Measurements from ENCODE around the gene MACROD2.

Gene MACROD2

DNA sequence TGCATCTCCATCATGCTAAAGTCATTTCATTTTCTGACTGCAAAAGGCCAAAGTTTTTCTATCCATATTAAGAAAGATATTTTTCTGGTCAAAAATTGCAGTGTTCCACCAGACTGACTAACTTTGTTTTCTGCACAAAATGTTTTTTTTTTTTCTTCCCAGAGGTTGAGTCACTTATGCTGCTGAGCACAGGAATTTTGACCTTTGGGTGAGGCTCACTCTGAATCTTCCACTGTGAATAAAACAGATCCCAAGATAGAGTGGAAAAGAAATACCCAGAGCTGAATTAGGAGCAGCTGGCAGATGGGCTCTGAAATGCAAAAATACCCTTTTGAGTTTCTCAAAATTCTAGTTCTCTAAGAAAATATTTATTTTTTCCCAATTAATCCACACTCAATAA lies 1581.1 kb downstream of the MACROD2 start:
- no peak for DNase-seq

DNA sequence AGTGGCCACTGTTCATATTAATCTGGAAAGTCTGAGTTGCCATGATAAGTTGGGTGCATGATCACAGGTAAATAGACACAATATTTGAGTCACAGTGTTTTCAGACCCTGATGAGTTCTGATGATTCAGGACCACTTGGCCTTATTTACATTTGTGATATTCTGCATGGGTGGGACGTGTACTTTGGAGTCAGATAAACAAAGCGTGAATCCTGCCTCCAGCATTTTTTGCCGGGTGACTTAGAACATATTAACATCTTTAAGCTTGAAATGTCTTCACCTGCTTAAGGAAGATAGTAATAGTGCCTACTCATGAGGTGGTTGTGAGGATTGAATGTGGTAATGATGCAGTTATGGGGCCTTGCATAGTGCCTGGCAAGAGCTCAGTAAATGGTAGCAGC lies 1582.8 kb downstream of the MACROD2 start:
- DNase-seq, result no peak

DNA sequence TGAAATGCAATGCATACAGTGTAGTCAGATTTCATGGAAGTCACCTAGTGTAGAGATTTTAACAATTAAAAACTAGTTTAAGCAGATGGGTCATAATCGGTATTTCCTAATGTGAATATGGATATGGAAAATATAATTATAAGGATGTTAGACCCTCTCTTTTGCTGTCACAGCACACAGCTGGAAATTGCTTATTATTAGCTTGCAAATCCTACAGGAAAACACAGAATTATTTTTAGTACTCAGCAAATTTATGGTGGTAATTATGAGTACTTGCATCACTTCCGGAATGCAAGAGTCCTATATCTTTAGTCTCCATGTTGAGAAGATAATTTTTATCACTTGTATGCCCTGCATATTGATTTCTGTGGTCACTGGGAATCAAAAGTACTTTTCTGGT lies 1584.4 kb downstream of the MACROD2 start:
- no peak for DNase-seq

DNA sequence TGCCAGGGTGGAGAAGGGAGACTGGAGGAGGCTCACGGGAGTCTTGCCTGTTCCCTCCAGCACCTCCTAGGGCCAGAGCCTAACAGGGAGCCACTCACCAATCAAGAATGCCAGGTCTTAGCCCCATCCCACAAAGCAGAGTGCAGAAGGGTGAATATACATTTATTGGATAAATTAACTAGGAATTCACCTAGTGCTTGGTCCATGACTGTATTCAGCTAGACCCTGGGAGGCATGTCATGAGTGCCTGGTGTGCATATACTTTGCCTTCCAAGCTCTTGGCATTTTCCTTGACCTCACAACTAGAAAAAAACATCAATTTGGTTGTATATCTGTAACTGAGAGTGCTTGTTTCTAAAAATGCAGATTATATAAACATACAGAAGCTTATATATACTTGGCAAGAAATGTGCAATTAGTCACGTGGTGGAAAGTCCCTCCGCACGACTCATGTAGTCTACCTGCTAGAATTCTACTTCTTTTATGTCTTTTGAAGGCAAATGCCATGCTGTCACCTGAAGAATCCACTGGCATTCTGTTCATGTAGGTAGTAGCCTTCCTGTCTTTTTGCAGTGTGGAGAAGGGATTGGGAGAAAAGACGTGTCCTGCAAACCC lies 1586.9 kb downstream of the MACROD2 start:
- no peak for DNase-seq

DNA sequence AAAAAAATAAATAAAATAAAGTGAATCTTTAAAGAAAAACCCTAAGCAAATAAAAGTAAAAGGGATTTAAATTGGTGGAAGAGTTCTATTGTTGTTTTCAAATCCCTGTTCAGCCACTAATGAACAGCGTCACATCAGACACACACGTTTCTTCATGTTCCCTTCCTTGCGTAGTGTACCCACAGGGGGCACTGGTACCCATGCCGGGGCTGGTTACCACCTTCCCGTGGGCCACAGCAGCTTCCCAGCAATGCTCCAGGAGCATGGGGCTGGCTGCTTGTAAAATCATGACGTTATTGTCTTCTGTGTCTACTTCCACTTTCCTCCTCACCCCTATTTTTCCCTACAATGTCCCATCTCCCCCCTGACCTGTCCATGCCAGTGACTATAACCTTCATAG lies 1589.2 kb downstream of the MACROD2 start:
- DNase-seq, result no peak

DNA sequence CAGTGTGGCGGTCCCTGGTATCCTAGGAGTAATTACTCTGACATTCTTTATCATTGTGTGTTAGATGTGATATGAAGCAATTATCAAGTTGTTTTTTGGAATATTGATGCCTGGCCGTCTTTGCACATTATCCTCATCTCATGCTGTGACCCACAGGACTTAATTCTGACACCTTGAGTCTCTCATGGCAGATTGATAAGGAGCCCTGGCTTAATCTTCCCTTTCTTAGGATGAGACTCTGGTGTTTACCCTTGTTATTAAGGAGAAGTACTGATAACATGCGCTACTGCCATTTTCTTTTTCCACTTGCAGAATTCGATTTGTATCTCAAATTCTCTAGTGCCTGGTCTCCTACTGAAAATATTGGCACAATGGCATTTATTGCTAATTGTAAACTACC lies 1597.8 kb downstream of the MACROD2 start:
- DNase-seq, result no peak

DNA sequence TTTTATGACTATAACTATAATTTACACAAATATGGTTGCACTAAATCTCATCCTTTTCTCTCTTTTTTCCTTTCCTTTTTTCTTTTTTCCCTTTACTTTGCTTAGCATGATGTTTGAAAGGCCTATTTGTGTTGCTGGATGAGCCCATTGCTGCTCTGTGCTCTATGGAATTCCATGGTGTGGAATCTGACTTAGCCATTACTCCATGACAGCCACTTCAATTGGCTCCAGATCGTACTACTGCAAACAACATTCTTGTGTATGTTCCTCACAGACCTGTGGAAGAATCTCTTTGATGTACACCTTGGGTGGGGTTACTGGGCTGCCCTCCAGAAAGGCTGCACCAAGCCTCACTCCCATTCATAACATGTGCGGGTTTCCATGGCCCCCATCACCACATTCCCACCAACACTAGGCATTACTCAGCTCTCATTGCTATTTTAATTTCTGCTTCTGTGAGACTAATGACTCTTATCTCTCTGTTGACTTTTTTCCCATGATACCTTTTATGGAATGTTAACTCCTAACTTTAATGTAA lies 1598.9 kb downstream of the MACROD2 start:
- no peak for DNase-seq

DNA sequence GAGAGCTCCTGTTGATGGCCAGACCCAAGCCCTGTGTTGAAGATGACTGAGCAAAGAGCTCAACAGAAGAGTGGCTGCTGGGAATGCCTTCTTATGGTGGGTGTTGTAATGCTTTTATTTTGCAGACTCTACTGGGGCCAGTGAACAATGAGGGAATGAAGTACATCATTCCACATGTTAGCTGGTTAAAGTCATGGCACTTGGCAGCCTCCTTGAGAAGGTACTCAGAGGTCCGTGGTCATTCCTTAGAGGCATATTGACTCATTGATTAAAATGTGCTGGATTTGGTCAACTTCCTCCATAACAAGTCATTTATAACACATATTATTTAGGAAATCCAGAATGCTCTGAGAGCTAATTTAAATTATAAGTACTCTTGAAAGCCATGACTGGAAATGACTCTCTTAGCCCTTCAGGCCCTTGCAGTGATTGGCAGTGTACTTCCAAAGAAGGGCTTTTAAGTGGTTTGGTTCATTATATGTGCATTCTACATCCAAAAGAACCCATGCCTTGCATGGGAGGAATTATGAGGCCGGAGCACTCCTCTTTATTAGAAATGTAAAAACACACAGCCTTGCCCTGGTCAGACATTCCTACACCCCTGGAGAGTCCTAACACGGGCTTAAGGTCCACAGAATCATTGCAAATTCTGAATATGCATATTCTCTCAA lies 1601.0 kb downstream of the MACROD2 start:
- no peak for DNase-seq

DNA sequence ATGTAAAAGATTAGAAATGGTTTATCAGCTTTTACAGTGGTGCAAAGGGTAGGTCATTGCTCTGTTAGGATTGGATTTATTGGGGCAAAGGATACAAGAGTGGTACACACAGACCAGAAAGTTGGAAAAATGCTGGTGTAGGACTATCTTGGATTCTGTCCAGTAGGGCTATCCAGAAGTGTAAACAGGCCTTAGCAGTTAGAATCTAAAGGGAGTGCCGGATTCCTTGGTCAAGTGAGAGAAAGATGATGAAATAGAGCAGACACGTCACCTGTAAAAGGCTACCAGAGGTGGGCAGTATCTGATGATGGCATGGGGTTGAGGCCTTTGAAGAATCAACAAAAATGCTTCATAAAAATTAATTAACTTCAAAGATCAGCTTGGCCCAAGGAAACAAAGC lies 1602.0 kb downstream of the MACROD2 start:
- no peak for DNase-seq

DNA sequence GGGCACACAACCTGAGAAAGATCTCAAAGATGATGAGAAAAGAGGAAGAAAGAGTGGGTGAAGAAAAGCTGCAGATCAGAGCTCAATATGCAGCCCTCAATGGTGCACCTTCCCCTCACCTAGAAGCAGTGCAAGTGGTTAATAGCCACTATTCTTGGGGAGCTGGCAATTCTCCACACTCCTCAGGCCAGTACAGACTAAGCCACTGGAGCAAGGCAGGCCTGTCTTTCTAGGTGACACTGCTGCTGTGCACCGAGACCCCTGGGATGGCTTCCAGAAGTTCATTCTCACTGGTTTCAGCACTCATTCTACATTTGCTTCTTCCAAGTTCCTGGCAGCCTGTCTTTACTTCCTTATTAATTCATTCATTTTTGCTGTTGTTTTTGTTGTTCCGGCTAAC lies 1604.6 kb downstream of the MACROD2 start:
- DNase-seq, result no peak

DNA sequence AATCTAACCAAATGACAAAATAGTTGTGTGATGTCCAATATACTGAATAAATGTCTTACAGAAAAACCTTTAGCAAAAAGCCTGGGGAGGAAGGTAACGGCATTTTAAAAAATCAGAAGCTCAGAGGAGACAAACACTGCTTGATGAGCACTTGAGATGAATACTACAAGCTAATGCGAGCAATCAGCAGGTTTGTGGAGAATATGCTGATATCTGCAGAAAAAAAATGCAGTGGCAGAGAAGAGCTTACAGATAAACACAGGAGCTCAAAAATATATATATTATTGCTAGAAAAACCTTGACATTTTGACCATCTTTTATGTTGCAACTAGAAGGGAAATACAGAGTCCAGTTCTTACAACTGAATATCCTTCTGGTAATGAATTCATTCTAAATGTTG lies 1605.2 kb downstream of the MACROD2 start:
- no peak for DNase-seq

DNA sequence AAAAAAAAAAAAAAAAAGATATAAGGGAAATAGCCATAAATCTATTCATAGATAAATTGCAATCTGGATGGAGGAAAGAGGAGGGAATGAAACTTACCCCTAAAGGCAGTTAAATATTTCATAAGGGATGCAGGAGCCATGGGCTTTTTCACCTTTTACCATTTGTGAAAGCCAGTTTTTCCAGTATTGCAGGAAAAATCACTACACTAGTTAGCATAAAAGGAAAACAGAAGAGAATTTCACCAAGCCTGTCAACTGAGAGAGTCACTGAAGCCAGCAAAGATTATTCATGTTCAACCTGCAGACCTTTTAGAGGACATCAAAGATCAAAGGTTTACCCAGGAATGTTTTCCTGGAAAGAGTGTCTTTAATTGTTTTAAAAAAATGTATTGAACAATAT lies 1608.2 kb downstream of the MACROD2 start:
- no peak for DNase-seq

DNA sequence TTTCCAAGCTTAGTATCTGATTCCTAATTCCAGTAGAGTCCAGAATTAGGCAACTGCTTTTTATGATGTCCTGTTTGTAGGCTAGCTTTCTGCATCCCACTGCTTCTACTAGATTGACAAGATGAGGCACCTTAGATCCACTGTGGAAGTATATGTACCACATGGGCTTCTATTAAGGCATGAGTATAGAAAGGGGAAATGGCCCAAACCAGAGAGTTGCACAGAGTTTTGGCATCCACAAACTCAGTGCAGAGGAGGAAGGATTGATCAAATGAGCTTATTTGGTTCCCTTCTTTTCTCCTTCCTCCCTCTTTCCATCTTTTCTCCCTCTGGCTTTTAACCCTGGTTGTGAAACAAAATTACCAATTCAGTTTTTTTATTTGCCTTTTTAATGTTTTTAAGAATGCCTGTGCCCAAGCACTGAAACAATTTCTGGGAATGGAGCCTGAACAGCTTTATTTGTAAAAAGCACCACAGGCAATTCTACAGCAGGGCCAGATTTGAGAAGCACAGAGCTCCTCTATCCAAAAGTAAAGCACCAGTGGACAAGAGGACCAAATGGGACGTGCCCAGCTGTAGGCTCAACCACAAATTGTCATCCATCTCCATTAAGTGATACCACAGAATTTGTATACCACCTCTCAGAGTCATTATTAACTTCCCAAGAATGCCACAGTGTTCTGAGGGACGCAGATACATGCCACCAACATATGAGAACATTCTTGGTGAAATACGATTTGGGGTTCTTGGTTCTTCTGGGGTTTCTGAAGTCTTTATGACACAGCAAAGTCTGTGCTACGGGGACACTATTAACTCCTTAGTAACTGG lies 1608.9 kb downstream of the MACROD2 start:
- no peak for DNase-seq

DNA sequence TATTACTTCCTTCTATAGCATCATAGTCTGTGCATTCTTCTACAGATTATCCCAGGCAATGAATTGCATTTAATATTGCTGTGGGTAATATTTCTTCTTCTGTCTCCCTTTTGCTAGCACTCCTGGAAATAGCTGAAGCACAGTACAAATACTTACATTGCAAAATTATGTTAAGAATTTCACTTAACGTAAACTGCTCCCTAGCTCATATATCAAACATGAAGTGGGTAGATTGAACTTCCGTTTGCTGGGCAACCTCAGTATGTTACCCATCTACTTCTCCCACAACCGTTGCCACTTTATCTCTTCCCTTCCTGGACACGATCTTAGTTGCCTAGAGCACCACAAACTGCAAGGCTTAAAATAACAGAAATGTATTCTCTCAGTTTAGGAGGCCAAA lies 1614.6 kb downstream of the MACROD2 start:
- DNase-seq, result no peak

DNA sequence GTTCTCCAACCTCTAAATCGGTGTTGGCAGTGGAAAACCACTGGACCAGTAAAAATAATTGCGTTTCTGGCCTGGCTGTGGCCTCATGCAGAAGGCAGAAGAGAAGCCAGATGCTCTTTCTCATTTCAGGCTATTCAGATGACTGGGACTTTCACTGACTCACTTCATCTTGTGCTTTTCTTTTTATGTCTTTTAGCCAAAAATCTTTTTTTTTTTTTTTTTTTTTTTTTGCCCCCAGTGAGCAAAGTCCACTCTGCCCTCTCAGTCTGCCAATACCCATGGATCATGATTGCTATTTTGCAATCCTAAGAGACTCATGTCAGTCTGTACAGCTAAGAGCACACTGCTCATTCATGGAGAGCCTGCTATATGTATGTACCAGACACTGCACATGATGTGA lies 1615.5 kb downstream of the MACROD2 start:
- DNase-seq, result no peak

DNA sequence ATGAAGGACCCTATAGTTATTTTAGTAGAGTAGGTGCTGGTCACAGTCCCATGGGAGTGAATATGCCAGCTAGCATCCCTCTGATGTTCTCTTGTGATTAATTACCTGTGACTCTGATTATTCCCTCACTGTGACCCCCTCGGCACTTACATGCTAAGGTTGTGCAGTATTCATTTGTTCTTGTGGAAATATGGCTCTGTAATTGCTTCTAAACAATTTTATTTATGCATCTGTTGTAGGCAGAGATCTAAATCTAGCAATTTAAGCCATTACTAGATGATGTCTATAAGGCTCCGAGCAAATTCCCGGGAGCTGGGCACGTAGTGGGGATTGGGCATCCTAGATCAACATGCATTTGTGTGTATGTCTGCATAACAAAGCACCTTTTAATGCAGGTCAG lies 1616.2 kb downstream of the MACROD2 start:
- no peak for DNase-seq

DNA sequence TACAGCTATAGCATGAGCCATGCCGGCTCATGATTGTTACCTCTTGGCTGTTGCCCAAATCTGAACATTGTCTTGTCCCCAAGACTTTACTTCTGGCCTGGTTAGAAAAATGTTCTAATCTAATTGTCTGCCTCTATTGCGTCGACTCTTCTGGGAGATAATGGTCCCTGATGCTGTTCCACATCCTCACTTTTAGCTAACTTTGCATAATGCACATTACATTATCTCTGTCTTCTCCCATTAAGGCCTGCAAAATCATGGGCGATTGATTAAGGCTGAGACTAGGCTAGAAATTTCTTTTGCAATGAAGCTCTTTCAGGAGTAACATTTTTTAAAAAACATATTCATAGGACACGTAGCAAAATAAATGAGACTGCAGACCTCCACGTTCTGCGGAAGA lies 1616.9 kb downstream of the MACROD2 start:
- DNase-seq, result no peak

DNA sequence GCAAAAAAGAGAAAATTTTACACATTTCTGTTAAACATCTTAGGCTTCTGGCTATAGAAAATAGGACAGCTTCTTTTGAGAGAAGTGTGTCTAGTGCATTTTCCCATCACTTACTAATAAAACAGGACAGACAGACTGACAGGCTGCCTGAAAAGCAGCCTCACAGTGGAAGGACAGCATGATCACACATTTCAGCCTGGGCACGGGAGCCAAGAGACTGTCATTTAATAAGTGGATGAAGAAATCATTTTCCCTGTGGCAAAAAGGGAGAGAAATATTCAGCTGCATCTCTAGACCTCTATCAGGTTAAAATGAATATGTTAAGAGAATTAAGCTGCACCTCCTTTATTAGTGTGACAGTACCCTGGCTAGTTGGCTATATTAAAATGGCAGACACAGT lies 1617.5 kb downstream of the MACROD2 start:
- DNase-seq, result no peak

DNA sequence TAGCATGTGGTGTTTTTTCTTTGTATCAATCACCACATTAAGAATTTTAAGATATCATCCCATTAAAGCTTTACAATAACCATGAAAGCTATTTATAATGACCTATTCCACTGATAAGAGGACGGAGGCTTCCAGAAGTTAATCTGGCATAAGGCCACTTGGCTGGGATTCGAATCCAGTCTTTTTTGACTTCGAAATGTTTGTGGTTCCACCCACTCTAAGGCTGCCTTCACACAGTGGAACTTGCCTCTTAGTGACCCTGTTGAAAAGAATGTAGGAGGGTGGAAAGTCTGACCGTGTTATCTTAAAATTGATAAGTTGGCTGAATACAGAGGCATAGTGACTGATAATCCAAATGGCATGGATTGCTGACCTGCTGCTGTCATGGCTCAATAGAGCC lies 1618.2 kb downstream of the MACROD2 start:
- DNase-seq, result no peak

DNA sequence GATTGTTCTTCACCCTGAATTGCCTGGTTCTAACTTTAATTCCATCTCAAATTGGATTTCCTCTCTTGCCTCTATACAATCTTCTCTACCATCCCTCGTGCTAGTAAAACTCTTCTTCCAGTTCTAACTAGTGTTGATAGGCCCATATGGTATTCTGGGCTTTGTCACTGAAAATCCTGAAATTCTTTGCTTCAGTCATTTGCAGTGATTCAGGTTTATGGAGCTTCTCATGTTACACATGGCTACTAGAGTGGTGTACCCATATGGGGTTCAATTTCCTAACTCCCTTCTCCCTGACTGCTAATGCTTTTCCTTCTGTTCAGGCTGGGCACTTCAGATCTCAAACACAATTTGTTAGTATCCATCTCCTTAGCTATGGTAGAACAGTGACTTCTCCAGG lies 1621.3 kb downstream of the MACROD2 start:
- no peak for DNase-seq

DNA sequence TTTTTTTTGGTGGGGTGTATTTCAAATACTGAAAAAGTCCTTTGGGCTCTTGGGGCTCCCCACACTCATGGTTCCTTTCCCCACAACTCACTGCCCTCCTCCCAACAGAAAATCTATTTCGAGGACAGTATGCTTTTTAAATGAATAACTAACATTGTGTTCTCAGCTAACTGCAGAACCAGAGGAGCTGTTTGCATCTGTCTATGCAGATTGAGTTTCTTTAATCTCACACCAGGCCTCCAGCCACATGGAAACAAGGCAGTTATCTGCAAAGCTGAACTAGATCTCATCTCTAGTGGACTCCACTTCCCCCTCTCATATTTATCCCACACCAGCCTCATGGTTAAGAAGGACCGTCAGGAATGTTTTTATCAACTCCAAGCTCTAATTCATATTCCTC lies 1622.8 kb downstream of the MACROD2 start:
- DNase-seq, result no peak

DNA sequence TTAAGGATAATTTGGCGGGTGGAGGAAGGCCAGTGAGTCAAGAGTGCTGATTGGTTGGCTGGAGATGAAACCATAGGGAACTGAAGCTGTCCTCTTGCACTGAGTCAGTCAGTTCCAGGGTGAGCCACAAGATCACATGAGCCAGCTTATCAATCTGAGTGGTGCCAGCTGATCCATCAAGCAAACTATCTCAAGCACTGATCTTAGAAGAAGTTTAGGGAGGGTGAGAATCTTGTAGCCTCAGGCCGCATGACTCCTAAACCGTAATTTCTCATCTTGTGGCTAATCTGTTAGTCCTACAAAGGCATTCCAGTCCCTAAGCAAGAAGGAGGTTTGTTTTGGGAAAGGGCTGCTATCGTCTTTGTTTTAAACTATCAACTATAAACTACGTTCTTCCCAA lies 1623.6 kb downstream of the MACROD2 start:
- DNase-seq, result no peak

DNA sequence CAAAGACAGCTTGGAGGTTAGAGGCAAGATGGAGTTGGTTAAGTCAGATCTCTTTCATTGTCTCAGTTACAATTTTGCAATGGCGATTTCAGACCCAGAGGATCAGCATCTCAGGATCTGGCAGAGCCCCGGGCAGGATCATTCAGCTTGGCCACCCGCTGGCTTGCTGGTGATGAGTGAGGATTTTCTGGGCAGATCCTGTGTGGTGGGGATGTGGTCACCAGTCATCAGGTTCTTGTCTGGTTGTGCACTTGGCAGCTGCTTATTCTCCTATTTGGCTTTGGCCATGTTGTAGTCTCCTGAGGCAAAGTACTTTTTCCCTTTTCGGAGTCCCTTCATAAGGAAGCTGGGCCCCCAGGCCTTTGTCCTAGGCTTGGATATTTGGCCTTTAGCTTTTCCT lies 1624.0 kb downstream of the MACROD2 start:
- no peak for DNase-seq

DNA sequence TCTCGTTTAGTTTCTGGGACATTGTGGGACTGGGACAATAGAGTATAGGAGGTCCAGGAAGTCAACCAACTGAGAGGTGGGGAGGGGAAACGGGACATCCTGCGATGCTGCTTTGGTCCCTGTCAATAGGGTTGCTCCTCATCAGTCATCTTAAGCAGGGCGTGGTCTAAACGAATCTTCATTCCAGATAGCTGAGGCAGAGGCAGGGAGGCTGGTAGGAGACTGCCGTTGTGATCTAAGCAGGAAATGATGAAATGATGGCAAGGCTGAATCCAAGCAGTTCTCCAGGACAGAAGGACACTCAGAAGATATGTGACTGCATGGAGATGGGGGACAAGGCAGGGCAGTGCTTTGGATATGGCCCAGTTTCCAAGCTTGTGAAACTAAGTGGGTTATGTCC lies 1624.5 kb downstream of the MACROD2 start:
- no peak for DNase-seq
